ENCODE results near the gene ATF7IP.

ATF7IP gene

GRCh38 chr12:14548609-14549008 lies 183.1 kb downstream of the ATF7IP start:
- TF ChIP-seq CTCF (IDR thresholded peaks at IDR 0.05; ENCODE audit: poor library complexity, severe bottlenecking) = no peak
- no peak overlapping the region for H3K27ac ChIP-seq (ENCODE audit: poor library complexity, severe bottlenecking)
- no peaks in the 10 kb centered on the region for H3K9me3 ChIP-seq (ENCODE audit: severe bottlenecking)
- H3K36me3 ChIP-seq (ENCODE audit: low read depth) = no peaks in the 10 kb centered on the region
- H3K27me3 ChIP-seq (ENCODE audit: insufficient read depth, poor library complexity, severe bottlenecking) = no peaks in the 10 kb centered on the region
- DNase-seq (ENCODE audit: low spot score) (no peak), ATAC-seq (ENCODE audit: low read depth) (no peak)
- H3K4me3 ChIP-seq (ENCODE audit: severe bottlenecking) = no peak overlapping the region
- no peaks in the 10 kb centered on the region for H3K4me1 ChIP-seq (ENCODE audit: insufficient read depth, poor library complexity, severe bottlenecking)
